Measurements from ENCODE around the gene ACTG1.

GRCh38 chr17:81478119-81478518 lies 34.5 kb downstream of the ACTG1 start:
- TF ChIP-seq CTCF (IDR thresholded peaks at IDR 0.05), result no peak
- TF ChIP-seq EZH2 (IDR thresholded peaks at IDR 0.05), result no peak
